Natural killer cell (primary cell): ENCODE data around the gene DSCAML1. TPM values are rescaled to one million over a fixed set of nuclear protein-coding genes. Genes with fewer than 3 reads are reported as not detected.
"Not testable (repeated sequence)": the region's sequence is repeated elsewhere in the genome, so short reads cannot be mapped to it uniquely, and the experiment has no call there.

Source experiments
- ATAC-seq, 3 donors: fragments of 150-1000 bp in 2 of 3; fragments of 200-7000 bp in 1 of 3; cut with Tn5 transposase; 1 replicate in 1 of 3; 2 replicates in 2 of 3; pipeline ENCODE4 v1.10.0; 2021; ENCODE audit warnings: mild to moderate bottlenecking in 2 of 3, moderate library complexity in 2 of 3
- DNase-seq, 2 donors: peaks; one replicate each; pipeline versions ENCODE4 v3.0.0 to v3.0.0-alpha.2; 2013 to 2021; ENCODE audit warnings: mixed read lengths in 1 of 2
- H3K27ac ChIP-seq: one replicate; pipeline ENCODE4 v1.5.1; 2013; ENCODE audit warnings: mild to moderate bottlenecking, low read length
- H3K27me3 ChIP-seq: one replicate; pipeline ENCODE4 v1.6.1; 2013; ENCODE audit warnings: low read length; ENCODE audit not compliant: control insufficient read depth, insufficient read depth
- H3K36me3 ChIP-seq: one replicate; pipeline ENCODE4 v1.6.1; 2013; ENCODE audit warnings: low read length; ENCODE audit not compliant: control insufficient read depth, insufficient read depth
- H3K4me1 ChIP-seq: one replicate; pipeline ENCODE4 v1.6.1; 2013; ENCODE audit warnings: low read length; ENCODE audit not compliant: control insufficient read depth, insufficient read depth
- H3K4me3 ChIP-seq: one replicate; pipeline ENCODE4 v1.5.1; 2013; ENCODE audit warnings: low read length
- H3K9me3 ChIP-seq: one replicate; pipeline ENCODE4 v1.6.1; 2013; ENCODE audit warnings: low read length; ENCODE audit not compliant: control insufficient read depth, insufficient read depth
- H3K27ac Mint-ChIP-seq, 2 donors: one replicate each; pipeline ENCODE4 v1.8.0; 2022; ENCODE audit warnings: mild to moderate bottlenecking in 2 of 2, mixed read lengths in 2 of 2, moderate library complexity in 1 of 2
- H3K27me3 Mint-ChIP-seq, 2 donors: one replicate each; pipeline ENCODE4 v1.8.0; 2022; ENCODE audit warnings: low read depth in 2 of 2, mixed read lengths in 2 of 2
- H3K36me3 Mint-ChIP-seq: one replicate; pipeline ENCODE4 v1.8.0; 2022; ENCODE audit warnings: mixed read lengths
- H3K4me1 Mint-ChIP-seq, 2 donors: one replicate each; pipeline ENCODE4 v1.8.0; 2022; ENCODE audit warnings: mixed read lengths in 2 of 2
- H3K4me3 Mint-ChIP-seq: one replicate; pipeline ENCODE4 v1.8.0; 2022; ENCODE audit warnings: mild to moderate bottlenecking, moderate library complexity, mixed read lengths
- H3K9me3 Mint-ChIP-seq, 2 donors: one replicate each; pipeline ENCODE4 v1.8.0; 2022; ENCODE audit warnings: mixed read lengths in 2 of 2
- CTCF ChIP-seq: fragments of 200-600 bp; IDR thresholded peaks from one replicate; pipeline ENCODE4 v1.8.0; 2022; ENCODE audit warnings: antibody characterized with exemption
- WGBS: methylation state at CpG from one replicate; pipeline ENCODE4 v1.1.7; 2013; ENCODE audit warnings: missing lambda C conversion rate; ENCODE audit not compliant: insufficient coverage; 5-methylcytosine and 5-hydroxymethylcytosine counted together
- intact Hi-C: fragments of 100-400 bp; cut with micrococcal nuclease; formaldehyde crosslinking; loops from one replicate; pipeline ENCODE4 v1.14.2; 2022
- total RNA-seq, 4 donors: library from RNA; stranded (reverse); fragments of 120-200 nt in 1 of 4; gene quantifications; one replicate each; pipeline versions ENCODE4 v1.2.3 to v1.2.4, GENCODE V29; 2013 to 2022

Gene DSCAML1
- total RNA-seq, 3 donors from 2014 or later (not counting 1 experiment from before 2014, with no cell fraction given), result 0.66 TPM; not detected in 2

DNA sequence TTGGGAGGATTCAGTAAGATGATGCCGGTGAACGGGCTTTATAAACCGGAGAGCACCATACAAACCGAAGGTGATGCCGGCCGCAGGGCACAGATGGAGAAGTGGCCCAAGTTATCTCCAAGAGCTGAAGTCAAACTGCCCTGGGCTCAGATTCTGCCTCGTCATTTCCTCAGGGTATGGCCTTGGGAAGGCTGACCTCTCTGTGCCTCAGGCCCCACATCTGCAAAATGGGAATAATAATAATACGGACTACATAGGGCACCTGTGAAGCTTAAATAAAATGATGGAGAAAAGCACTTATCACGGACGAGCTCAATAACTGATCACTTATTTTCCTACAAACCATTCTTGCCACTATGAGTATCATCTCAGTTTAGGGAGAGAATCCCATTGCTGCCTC lies 29.9 kb downstream of the DSCAML1 start:
- Histone ChIP-seq H3K4me3 (no peak overlapping the region), H3K4me1 (no peaks in the 10 kb centered on the region), H3K27me3 (no peaks in the 10 kb centered on the region), H3K27ac (no peak overlapping the region), H3K36me3 (no peaks in the 10 kb centered on the region), H3K9me3 (no peaks in the 10 kb centered on the region)
- whole genome bisulfite sequencing, result 91% methylated on average over 10 of the region's 10 CpGs
- Mint-ChIP-seq H3K27me3 (peaks cover 10 to 34% of the 10 kb centered on the region in 2 donors), H3K36me3 (no peaks in the 10 kb centered on the region), H3K4me3 (no peak overlapping the region), H3K9me3 (no peaks in the 10 kb centered on the region), H3K27ac (no peak overlapping the region), H3K4me1 (no peaks in the 10 kb centered on the region)
- TF ChIP-seq CTCF, result no peak
- intact Hi-C loops, result no loop called here
- ATAC-seq (no peak), DNase-seq (no peak)

GRCh38 chr11:117766576-117766975 lies 30.4 kb downstream of the DSCAML1 start:
- intact Hi-C loops, result no loop called here
- no peaks in the 10 kb centered on the region for H3K9me3 ChIP-seq
- TF ChIP-seq CTCF, result no peak
- Mint-ChIP-seq H3K4me3 (no peak overlapping the region), H3K27me3 (peaks cover 10 to 29% of the 10 kb centered on the region in 2 donors), H3K9me3 (no peaks in the 10 kb centered on the region), H3K27ac (no peak overlapping the region), H3K36me3 (no peaks in the 10 kb centered on the region), H3K4me1 (no peaks in the 10 kb centered on the region)
- H3K36me3 ChIP-seq, result no peaks in the 10 kb centered on the region
- no peaks in the 10 kb centered on the region for H3K4me1 ChIP-seq
- ATAC-seq (no peak), DNase-seq (no peak)
- WGBS, result 84% methylated on average over 10 of the region's 10 CpGs
- no peak overlapping the region for H3K4me3 ChIP-seq
- no peak overlapping the region for H3K27ac ChIP-seq
- H3K27me3 ChIP-seq, result no peaks in the 10 kb centered on the region

GRCh38 chr11:117766026-117766425 lies 31.0 kb downstream of the DSCAML1 start:
- ATAC-seq, result no peak
- Mint-ChIP-seq H3K4me1 (no peaks in the 10 kb centered on the region), H3K4me3 (no peak overlapping the region), H3K36me3 (no peaks in the 10 kb centered on the region), H3K27me3 (peaks cover 10 to 29% of the 10 kb centered on the region in 2 donors), H3K9me3 (no peaks in the 10 kb centered on the region), H3K27ac (no peak overlapping the region)
- 91% methylated on average over 9 of the region's 9 CpGs for WGBS
- H3K4me1 ChIP-seq, result no peaks in the 10 kb centered on the region
- TF ChIP-seq CTCF, result no peak
- intact Hi-C loops, result no loop called here
- H3K9me3 ChIP-seq, result no peaks in the 10 kb centered on the region
- H3K36me3 ChIP-seq, result no peaks in the 10 kb centered on the region
- H3K27me3 ChIP-seq, result no peaks in the 10 kb centered on the region
- DNase-seq, result no peak
- H3K4me3 ChIP-seq, result no peak overlapping the region
- no peak overlapping the region for H3K27ac ChIP-seq

GRCh38 chr11:117765068-117765467 lies 31.9 kb downstream of the DSCAML1 start:
- ATAC-seq (no peak), DNase-seq (no peak)
- Histone ChIP-seq H3K27ac (no peak overlapping the region), H3K4me3 (no peak overlapping the region), H3K4me1 (no peaks in the 10 kb centered on the region), H3K9me3 (no peaks in the 10 kb centered on the region), H3K27me3 (no peaks in the 10 kb centered on the region), H3K36me3 (no peaks in the 10 kb centered on the region)
- Mint-ChIP-seq H3K4me3 (no peak overlapping the region), H3K27ac (no peak overlapping the region), H3K27me3 (peaks cover 6 to 29% of the 10 kb centered on the region in 2 donors), H3K36me3 (no peaks in the 10 kb centered on the region), H3K9me3 (no peaks in the 10 kb centered on the region), H3K4me1 (no peaks in the 10 kb centered on the region)
- WGBS, result 79% methylated on average over 5 of the region's 5 CpGs
- intact Hi-C loops, result no loop called here
- no peak for TF ChIP-seq CTCF

DNA sequence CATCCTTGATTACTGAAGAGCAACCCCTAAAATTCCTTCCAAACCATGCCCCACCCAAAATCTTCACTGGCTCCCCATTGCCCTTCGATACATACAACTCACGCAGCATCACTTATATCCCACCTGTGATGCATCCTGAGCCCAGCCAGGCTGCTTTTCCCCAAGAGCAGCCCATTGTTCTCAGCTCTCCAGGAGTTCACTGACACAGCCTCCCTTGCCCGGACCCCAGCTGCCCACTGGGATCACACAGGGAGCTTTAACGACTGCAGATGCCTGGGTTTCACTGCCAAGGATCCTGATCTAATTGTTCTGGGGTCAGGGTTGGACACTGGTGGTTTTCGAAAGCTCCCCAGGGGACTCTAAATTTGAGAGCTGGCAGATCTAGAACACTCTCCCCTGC lies 33.6 kb downstream of the DSCAML1 start:
- ATAC-seq, DNase-seq, H3K4me3 ChIP-seq, H3K36me3 ChIP-seq, H3K4me1 Mint-ChIP-seq, intact Hi-C loops, H3K27me3 ChIP-seq, H3K4me1 ChIP-seq, H3K4me3 Mint-ChIP-seq, H3K9me3 ChIP-seq, H3K27ac Mint-ChIP-seq, H3K27ac ChIP-seq, H3K36me3 Mint-ChIP-seq, H3K9me3 Mint-ChIP-seq: not testable (repeated sequence)
- H3K27me3 Mint-ChIP-seq, result peaks cover 4 to 28% of the 10 kb centered on the region in 2 donors
- 81% methylated on average over 5 of the region's 5 CpGs for WGBS
